ENCODE measurements around the gene PPP1R10. TPM values are rescaled to one million over a fixed set of nuclear protein-coding genes. Genes with fewer than 3 reads are reported as not detected.

The PPP1R10 gene
- total RNA-seq, 1 donor from 2014 or later = 112 TPM

DNA sequence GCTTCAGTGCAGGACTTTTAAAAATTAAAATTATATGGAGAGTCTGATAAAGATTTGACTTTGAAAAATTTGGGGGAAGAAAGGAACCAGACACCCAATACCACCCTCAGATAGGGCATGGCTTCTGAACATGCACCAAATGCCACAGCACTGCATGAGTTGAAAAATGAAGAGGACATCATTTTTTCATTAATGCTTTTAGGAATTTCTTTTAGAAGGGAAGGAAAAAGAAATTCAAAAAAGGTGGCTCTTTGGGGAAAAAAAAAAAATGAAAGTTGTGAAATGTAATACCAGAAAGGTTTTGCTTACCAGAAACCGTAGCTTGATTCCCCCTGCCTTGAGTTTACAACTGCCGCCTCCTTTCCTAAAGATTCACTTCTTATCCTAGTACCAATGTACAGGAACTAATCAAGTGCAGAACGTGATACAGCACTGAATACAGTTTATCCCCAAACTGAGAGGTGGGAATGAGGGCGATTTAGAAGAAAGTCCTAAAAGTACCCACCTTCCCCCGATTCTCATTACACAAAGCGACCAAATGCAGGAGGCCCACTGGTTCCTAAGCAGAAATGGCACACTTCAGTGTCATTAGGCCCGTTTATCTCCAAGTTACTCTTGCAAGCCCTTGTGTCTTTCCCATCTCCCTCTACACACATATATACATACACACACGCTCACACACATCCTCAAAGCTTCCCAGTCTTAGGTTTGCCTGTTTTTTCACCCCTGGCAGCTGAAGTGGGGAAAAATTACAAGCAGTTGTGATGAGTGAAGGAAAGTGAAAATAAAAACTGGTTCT is 2.8 kb downstream of the PPP1R10 start:
- Mint-ChIP-seq H3K4me1 (peaks cover 58% of the 10 kb centered on the region), H3K4me3 (peak overlapping the region; percentile 99), H3K27me3 (no peaks in the 10 kb centered on the region), H3K9me3 (no peaks in the 10 kb centered on the region), H3K36me3 (ENCODE audit: low read depth) (peaks cover 65% of the 10 kb centered on the region), H3K27ac (peak overlapping the region; percentile 99)
- CTCF ChIA-PET = interaction anchor here (0.6 to 4.6 kb wide), 11 partner anchors 8 to 786 kb away, joined by 3 to 21 read pairs (median 5); no protein-coding TSS in a partner anchor
- POLR2A ChIA-PET = interaction anchor here (0.6 to 4.8 kb wide), 69 partner anchors 8 to 1157 kb away, joined by 3 to 75 read pairs (median 7); partner anchors contain the start of genes ABCF1, ATAT1, C6orf136 and DHX16
- DNase-seq (no peak), ATAC-seq (ENCODE audit: low read depth) (no peak)
- TF ChIP-seq, protein P1, sequence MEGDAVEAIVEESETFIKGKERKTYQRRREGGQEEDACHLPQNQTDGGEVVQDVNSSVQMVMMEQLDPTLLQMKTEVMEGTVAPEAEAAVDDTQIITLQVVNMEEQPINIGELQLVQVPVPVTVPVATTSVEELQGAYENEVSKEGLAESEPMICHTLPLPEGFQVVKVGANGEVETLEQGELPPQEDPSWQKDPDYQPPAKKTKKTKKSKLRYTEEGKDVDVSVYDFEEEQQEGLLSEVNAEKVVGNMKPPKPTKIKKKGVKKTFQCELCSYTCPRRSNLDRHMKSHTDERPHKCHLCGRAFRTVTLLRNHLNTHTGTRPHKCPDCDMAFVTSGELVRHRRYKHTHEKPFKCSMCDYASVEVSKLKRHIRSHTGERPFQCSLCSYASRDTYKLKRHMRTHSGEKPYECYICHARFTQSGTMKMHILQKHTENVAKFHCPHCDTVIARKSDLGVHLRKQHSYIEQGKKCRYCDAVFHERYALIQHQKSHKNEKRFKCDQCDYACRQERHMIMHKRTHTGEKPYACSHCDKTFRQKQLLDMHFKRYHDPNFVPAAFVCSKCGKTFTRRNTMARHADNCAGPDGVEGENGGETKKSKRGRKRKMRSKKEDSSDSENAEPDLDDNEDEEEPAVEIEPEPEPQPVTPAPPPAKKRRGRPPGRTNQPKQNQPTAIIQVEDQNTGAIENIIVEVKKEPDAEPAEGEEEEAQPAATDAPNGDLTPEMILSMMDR (IDR thresholded peaks at IDR 0.05) = no peak
- intact Hi-C loops (cut with micrococcal nuclease) = no loop called here

DNA sequence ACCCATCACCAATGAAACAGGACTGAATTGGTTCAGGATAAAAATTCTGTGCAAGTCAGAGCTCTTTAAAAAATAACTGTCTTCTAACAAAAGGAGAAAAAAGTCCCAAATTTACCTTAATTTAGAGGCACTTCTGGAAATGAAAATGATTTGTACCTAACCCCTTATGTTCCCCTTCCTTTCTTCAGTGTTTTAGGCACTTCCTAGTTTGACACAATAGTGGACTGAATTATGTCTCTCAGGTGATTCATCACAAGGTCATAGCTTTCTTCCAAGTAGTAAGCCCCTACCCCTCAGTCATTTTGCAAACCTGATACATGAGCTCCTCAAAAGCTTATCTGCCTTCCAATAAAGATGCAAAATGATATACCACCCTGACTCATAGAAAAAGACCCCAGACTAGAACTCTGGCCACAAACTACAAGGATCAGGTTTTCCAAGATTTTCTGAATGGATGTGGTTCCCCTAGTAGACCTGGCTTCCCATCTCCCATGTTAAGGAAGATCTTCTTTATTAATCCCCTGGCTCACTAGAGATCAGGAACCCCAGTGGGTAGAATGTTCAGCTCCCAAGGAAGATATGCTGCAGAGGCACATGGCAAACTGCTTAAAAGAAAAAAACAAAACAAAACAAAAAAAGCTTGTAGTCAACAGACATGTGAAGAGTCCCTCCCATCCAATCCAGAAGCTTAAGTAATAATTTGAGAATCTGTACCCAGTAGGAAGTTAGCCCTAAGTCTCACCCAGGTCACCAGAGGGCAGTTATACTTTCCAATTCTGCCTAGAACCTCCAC is 3.6 kb downstream of the PPP1R10 start:
- Mint-ChIP-seq H3K4me1 (peaks cover 56% of the 10 kb centered on the region), H3K9me3 (no peaks in the 10 kb centered on the region), H3K27me3 (no peaks in the 10 kb centered on the region), H3K36me3 (ENCODE audit: low read depth) (peaks cover 69% of the 10 kb centered on the region), H3K27ac (peak overlapping the region; percentile 99), H3K4me3 (peak overlapping the region; percentile 52)
- DNase-seq (no peak), ATAC-seq (ENCODE audit: low read depth) (no peak)
- ChIA-PET POLR2A (interaction anchor here (0.6 to 4.8 kb wide), 19 partner anchors 9 to 287 kb away, joined by 3 to 75 read pairs (median 7); partner anchors contain the start of genes ABCF1, PRR3 and TRIM39), CTCF (interaction anchor here (1.1 to 4.6 kb wide), 7 partner anchors 16 to 160 kb away, joined by 3 to 21 read pairs (median 5); no protein-coding TSS in a partner anchor)
- intact Hi-C loops (cut with micrococcal nuclease) = no loop called here
- TF ChIP-seq, protein P1 (IDR thresholded peaks at IDR 0.05) = no peak

DNA sequence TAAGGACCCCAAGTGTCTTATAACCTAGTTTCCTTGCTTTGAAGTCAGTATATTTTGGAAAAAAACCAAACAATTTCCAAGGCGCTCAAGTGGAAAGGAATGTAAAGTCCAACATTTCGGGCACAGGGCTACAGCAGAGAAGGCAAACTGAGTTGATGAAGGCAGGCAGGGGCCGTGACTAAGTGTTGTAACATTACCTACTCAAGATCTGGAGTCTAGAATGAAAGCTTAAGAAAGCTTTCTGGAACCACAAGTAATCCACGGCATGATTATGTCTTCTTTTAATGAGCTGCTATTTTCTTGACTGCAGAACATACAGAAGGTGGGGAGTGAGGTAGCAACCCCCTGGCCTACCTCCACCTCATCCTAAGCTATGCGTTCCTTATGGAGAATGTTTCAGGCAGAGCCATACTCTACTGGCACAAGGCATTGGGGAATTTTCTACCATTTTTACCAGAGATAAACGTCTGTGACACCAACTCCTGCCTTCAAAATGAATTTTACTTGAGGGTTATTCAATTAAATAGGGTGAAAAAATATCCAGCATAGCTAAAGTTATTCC is 4.3 kb downstream of the PPP1R10 start:
- intact Hi-C loops (cut with micrococcal nuclease) = loop anchor here (1.0 kb wide), 1 partner anchor 9 kb away; no protein-coding TSS in a partner anchor
- Mint-ChIP-seq H3K4me3 (no peak overlapping the region), H3K27ac (peak overlapping the region; percentile 99), H3K27me3 (no peaks in the 10 kb centered on the region), H3K4me1 (peaks cover 53% of the 10 kb centered on the region), H3K9me3 (no peaks in the 10 kb centered on the region), H3K36me3 (ENCODE audit: low read depth) (peaks cover 71% of the 10 kb centered on the region)
- ChIA-PET POLR2A (interaction anchor here (0.5 to 4.8 kb wide), 14 partner anchors 14 to 118 kb away, joined by 3 to 75 read pairs (median 4); partner anchors contain the start of genes ABCF1 and PRR3), CTCF (interaction anchor here (0.9 to 4.6 kb wide), 7 partner anchors 15 to 131 kb away, joined by 3 to 21 read pairs (median 5); no protein-coding TSS in a partner anchor)
- TF ChIP-seq, protein P1 (IDR thresholded peaks at IDR 0.05) = no peak
- no peak for DNase-seq
- ATAC-seq (ENCODE audit: low read depth) = no peak

DNA sequence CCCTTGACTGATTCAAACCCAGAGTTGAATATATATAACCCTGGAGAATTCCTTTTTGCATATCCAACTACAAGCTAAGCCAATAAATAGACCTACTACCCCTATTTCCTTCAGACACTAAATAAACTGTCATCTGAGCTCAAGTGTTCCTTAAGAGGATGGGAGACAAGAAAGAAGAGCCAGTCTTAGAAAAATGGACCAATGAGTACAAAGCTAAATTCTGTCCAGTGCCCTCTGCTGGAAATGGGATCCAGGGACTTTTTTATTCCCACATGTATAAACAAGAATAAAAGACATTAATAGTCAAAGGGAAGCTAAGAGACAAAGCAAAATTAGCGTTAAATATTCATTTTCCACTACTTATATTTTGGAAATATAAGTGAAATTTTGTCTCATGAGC is 4.8 kb downstream of the PPP1R10 start:
- Mint-ChIP-seq H3K36me3 (ENCODE audit: low read depth) (peaks cover 73% of the 10 kb centered on the region), H3K4me1 (peaks cover 55% of the 10 kb centered on the region), H3K27me3 (no peaks in the 10 kb centered on the region), H3K4me3 (no peak overlapping the region), H3K27ac (peak overlapping the region; percentile 38), H3K9me3 (no peaks in the 10 kb centered on the region)
- TF ChIP-seq, protein P1 (IDR thresholded peaks at IDR 0.05) = no peak
- ChIA-PET CTCF (interaction anchor here (0.9 to 4.6 kb wide), 3 partner anchors 15 to 130 kb away, joined by 3 to 21 read pairs (median 14); no protein-coding TSS in a partner anchor), POLR2A (interaction anchor here (0.5 to 4.8 kb wide), 8 partner anchors 13 to 114 kb away, joined by 3 to 75 read pairs (median 4); partner anchors contain the start of genes ABCF1 and PRR3)
- DNase-seq (no peak), ATAC-seq (ENCODE audit: low read depth) (no peak)
- intact Hi-C loops (cut with micrococcal nuclease) = loop anchor here (1.0 kb wide), 1 partner anchor 9 kb away; no protein-coding TSS in a partner anchor

Measured in activated B cell treated with CpG ODN at 0.5 μM for 24 hours (primary cell).